IPS DF 4.7 (cell line): ENCODE measurements around the gene FLRT3.

Source experiments
- DNase-seq: peaks from one replicate; pipeline ENCODE4 v3.0.0-alpha.2; 2013; ENCODE audit warnings: low spot score; ENCODE audit errors: extremely low read depth

The FLRT3 gene

GRCh38 chr20:14337400-14338171, at the start of gene FLRT3:
TSS of gene FLRT3 (minus strand) at chr20:14337612. CDS start at chr20:14327506, 10,106 bp downstream.
- DNase-seq, result peak; percentile 80

- no peak for DNase-seq
Observed at GRCh38 chr20:14386726-14387125, 49.3 kb upstream of the FLRT3 start.

GRCh38 chr20:14385176-14385740, 47.8 kb upstream of the FLRT3 start:
- no peak for DNase-seq

- no peak for DNase-seq
Observed at GRCh38 chr20:14384416-14385175, 47.2 kb upstream of the FLRT3 start.

GRCh38 chr20:14383335-14383734, 45.9 kb upstream of the FLRT3 start:
- DNase-seq, result no peak

- no peak for DNase-seq
Observed at GRCh38 chr20:14378326-14378725, 40.9 kb upstream of the FLRT3 start.

GRCh38 chr20:14375416-14375985, 38.1 kb upstream of the FLRT3 start:
- DNase-seq, result no peak

GRCh38 chr20:14374196-14374595, 36.8 kb upstream of the FLRT3 start:
- no peak for DNase-seq

GRCh38 chr20:14361509-14362345, 24.3 kb upstream of the FLRT3 start:
- no peak for DNase-seq

- no peak for DNase-seq
Observed at GRCh38 chr20:14360416-14360815, 23.0 kb upstream of the FLRT3 start.

- no peak for DNase-seq
Observed at GRCh38 chr20:14355791-14356190, 18.4 kb upstream of the FLRT3 start.

- no peak for DNase-seq
Observed at GRCh38 chr20:14344746-14345145, 7.3 kb upstream of the FLRT3 start.

- no peak for DNase-seq
Observed at GRCh38 chr20:14343491-14344065, 6.2 kb upstream of the FLRT3 start.

- no peak for DNase-seq
Observed at GRCh38 chr20:14342918-14343317, 5.5 kb upstream of the FLRT3 start.

- no peak for DNase-seq
Observed at GRCh38 chr20:14341801-14342200, 4.4 kb upstream of the FLRT3 start.

- no peak for DNase-seq
Observed at GRCh38 chr20:14336686-14337085, 726 bp downstream of the FLRT3 start.

- DNase-seq, result no peak
Observed at GRCh38 chr20:14335052-14335451, 2.4 kb downstream of the FLRT3 start.

GRCh38 chr20:14334306-14334930, 3.0 kb downstream of the FLRT3 start:
- DNase-seq, result no peak

GRCh38 chr20:14333721-14334120, 3.7 kb downstream of the FLRT3 start:
- no peak for DNase-seq

- no peak for DNase-seq
Observed at GRCh38 chr20:14332866-14333265, 4.5 kb downstream of the FLRT3 start.
